Mucosa of stomach (tissue), 1 donor: ENCODE results near the gene AKAP1.

Experiments used
- H3K27me3 ChIP-seq: one replicate; pipeline ENCODE4 v1.7.0; 2013; ENCODE audit warnings: mild to moderate bottlenecking, low read length; ENCODE audit not compliant: control insufficient read depth, insufficient read depth
- H3K36me3 ChIP-seq: one replicate; pipeline ENCODE4 v1.7.0; 2013; ENCODE audit warnings: low read length; ENCODE audit not compliant: control insufficient read depth, insufficient read depth
- H3K4me1 ChIP-seq: one replicate; pipeline ENCODE4 v1.7.0; 2013; ENCODE audit warnings: mild to moderate bottlenecking, low read length; ENCODE audit not compliant: control insufficient read depth, insufficient read depth
- H3K4me3 ChIP-seq: one replicate; pipeline ENCODE4 v1.7.0; 2013; ENCODE audit warnings: low read length
- H3K9ac ChIP-seq: one replicate; pipeline ENCODE4 v1.7.0; 2013; ENCODE audit warnings: mild to moderate bottlenecking, low read length, moderate library complexity
- H3K9me3 ChIP-seq: one replicate; pipeline ENCODE4 v1.7.0; 2013; ENCODE audit warnings: mild to moderate bottlenecking, low read length, moderate library complexity; ENCODE audit not compliant: control insufficient read depth
- donor health status: Pancreatic carcinoma.

Gene AKAP1

GRCh38 chr17:57124053-57124452 lies 39.0 kb downstream of the AKAP1 start:
- no peaks in the 10 kb centered on the region for H3K9me3 ChIP-seq
- no peak overlapping the region for H3K4me3 ChIP-seq
- H3K9ac ChIP-seq, result no peak overlapping the region
- H3K36me3 ChIP-seq, result peaks cover 9% of the 10 kb centered on the region
- H3K27me3 ChIP-seq, result no peaks in the 10 kb centered on the region
- H3K4me1 ChIP-seq, result no peaks in the 10 kb centered on the region

DNA sequence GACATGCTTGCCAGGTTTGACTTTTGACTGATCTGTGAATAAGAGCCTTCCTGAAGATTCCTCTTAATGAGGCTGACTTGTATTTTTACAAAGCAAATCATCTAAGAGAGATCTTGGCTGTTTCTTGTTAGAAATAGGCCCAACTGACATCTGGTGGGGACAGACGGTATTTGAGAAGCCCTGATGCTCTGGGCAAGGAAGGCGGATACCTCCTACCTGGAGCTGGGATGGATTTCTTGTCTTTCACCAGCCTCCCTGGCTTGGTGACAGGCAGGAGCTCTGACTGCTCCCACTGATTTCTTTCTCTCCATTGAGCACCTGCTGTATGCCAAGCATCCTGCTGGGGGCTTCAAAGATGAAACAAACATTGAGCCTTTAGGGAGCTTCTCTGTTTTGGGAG lies 40.4 kb downstream of the AKAP1 start:
- Histone ChIP-seq H3K9ac (no peak overlapping the region), H3K9me3 (no peaks in the 10 kb centered on the region), H3K4me1 (no peaks in the 10 kb centered on the region), H3K4me3 (no peak overlapping the region), H3K36me3 (peaks cover 9% of the 10 kb centered on the region), H3K27me3 (no peaks in the 10 kb centered on the region)

- Histone ChIP-seq H3K4me1 (no peaks in the 10 kb centered on the region), H3K9me3 (no peaks in the 10 kb centered on the region), H3K4me3 (no peak overlapping the region), H3K27me3 (no peaks in the 10 kb centered on the region), H3K36me3 (peaks cover 9% of the 10 kb centered on the region), H3K9ac (no peak overlapping the region)
Measured at GRCh38 chr17:57125866-57126265, 40.8 kb downstream of the AKAP1 start.

DNA sequence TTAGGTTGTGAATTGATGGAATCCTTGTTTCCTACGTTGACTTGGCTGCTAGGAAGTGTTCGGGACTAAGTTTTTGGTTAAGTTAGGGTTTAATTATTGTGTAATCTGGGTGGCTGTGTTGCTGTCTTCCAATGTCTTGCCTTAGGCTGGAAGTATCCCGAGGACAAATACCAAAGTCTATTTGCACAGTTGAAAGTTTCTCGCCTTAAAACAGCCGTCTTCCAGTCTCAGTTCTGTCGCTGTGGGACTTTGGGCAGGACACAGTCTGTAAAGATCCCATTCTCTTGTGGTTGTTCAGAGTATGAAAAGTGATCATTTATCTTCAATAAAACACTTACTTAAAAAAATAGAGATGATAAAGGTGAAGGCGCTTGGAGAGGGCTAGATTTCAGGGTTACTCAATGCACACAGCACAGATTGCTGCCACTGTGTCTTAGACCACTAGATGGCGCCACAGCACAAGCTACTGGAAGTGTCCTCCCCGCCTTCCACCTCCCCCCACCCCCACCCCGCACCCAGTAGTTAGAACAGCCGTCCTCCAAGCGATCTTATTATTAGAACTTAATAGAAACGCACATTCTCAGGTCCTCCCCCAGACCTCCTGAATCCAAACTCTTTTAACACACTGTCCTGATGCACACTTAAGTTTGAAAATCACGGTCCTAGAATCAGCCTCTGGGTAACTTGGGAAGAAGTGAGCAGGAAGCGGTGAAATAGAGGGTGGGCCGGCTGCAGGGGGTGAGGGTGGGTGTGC lies 45.8 kb downstream of the AKAP1 start:
- no peak overlapping the region for H3K4me3 ChIP-seq
- H3K9ac ChIP-seq, result no peak overlapping the region
- H3K36me3 ChIP-seq, result no peaks in the 10 kb centered on the region
- no peaks in the 10 kb centered on the region for H3K27me3 ChIP-seq
- no peaks in the 10 kb centered on the region for H3K9me3 ChIP-seq
- no peaks in the 10 kb centered on the region for H3K4me1 ChIP-seq

GRCh38 chr17:57132663-57133062 lies 47.6 kb downstream of the AKAP1 start:
- Histone ChIP-seq H3K36me3 (no peaks in the 10 kb centered on the region), H3K9ac (no peak overlapping the region), H3K4me1 (no peaks in the 10 kb centered on the region), H3K4me3 (no peak overlapping the region), H3K9me3 (no peaks in the 10 kb centered on the region), H3K27me3 (no peaks in the 10 kb centered on the region)

DNA sequence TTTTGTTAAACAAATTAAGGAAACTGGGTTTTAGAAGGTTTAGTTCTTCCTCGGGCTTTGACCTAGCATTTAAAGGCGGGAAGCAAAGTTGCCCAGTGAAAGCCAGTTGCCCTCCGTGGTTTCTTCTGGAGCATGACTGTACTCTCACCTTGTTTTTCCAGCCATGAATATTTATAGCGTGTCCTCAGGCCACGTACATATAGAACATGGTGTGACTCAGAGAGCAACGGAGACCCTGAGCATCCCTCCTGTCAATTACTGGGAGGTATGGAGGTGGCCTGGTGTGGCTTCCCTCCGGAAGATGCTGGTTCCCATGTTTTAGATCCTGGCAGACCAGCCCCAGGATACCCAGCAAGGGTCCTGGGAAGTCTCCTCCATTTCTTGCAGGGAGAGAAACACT lies 48.4 kb downstream of the AKAP1 start:
- H3K4me1 ChIP-seq, result no peaks in the 10 kb centered on the region
- no peak overlapping the region for H3K4me3 ChIP-seq
- H3K36me3 ChIP-seq, result no peaks in the 10 kb centered on the region
- no peaks in the 10 kb centered on the region for H3K9me3 ChIP-seq
- H3K27me3 ChIP-seq, result no peaks in the 10 kb centered on the region
- no peak overlapping the region for H3K9ac ChIP-seq

DNA sequence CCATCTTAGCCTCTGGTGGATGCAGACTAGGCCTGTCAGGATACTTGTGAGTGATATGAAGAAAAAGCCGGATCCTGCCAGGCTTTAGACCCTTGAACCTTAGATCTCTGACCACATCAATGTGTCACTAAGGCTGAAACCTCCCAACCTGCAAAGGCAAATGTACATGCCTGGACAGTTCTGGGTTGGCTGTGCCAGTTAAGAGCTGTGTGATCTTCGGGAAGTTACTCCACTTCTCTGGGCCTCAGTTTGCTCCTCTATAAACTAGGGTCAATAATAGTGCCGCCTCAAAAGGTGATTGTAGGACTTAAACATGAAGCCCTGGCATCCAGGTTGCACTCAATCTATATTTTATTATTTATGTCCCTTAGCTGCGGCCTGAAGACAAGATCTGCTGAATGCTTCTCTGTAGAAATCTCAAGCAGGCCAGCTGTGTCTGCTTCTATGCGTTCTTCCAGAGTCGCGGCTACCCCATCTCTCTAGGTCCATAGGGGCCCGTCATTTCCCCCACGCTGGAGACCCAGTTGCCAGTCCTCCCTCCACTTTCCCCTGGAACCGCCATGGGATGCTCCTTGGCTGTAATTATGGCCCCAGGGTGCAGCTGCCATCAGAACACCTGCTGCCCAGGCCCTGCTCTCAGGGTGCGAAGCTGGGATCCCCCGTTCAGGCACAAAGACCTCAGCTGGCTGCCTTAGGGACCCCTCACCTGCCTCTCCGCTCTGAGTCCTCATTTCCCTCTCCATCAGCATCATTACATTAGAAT lies 50.2 kb downstream of the AKAP1 start:
- H3K4me1 ChIP-seq, result no peaks in the 10 kb centered on the region
- H3K27me3 ChIP-seq, result no peaks in the 10 kb centered on the region
- no peak overlapping the region for H3K4me3 ChIP-seq
- H3K36me3 ChIP-seq, result no peaks in the 10 kb centered on the region
- no peaks in the 10 kb centered on the region for H3K9me3 ChIP-seq
- H3K9ac ChIP-seq, result no peak overlapping the region

- Histone ChIP-seq H3K9me3 (no peaks in the 10 kb centered on the region), H3K4me3 (no peak overlapping the region), H3K36me3 (no peaks in the 10 kb centered on the region), H3K9ac (no peak overlapping the region), H3K4me1 (no peaks in the 10 kb centered on the region), H3K27me3 (no peaks in the 10 kb centered on the region)
Measured at GRCh38 chr17:57135789-57136291, 50.8 kb downstream of the AKAP1 start.

- H3K9ac ChIP-seq, result no peak overlapping the region
- no peaks in the 10 kb centered on the region for H3K4me1 ChIP-seq
- no peak overlapping the region for H3K4me3 ChIP-seq
- no peaks in the 10 kb centered on the region for H3K27me3 ChIP-seq
- H3K9me3 ChIP-seq, result no peaks in the 10 kb centered on the region
- H3K36me3 ChIP-seq, result no peaks in the 10 kb centered on the region
Measured at GRCh38 chr17:57136355-57136754, 51.3 kb downstream of the AKAP1 start.

DNA sequence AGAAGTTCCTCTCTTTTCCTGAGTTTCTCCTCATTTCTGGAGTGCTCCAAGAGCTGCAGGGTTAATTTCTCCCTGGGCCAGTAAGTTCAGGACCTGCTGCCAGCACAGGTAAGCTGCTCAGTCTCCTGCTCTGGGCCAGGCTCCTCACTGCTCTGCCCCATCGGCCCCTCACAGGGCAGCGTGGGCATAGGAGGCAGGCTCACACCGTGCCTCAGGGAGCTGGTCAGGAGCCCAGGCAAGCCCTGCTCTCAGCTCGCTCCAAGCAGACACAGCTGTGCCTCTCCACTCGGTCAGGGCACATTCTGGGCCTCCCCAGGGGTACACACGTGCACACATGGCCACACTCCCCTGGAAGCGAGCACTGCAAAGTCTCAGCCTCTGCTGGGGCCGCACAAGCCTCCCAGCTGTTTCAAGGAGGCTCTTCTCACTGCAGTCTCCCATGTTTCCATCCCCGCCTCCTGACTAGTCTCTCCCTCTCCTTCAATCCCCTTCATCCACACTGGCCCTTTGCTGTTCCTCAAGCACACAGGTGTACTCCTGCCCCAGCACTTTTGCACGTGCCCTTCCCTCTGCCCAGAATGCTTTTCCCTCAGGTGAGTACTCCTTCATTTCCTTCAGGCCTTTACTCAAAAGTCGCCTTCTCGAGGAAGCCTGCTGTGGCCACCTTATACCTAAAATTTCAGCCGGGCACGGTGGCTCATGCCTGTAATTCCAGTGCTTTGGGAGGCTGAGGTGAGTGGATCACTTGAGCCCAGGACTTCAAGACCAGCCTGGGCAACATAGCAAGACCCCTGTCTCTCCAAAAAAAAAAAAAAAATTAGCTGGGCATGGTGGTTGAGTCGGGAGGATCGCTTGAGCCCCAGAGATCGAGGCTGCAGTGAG lies 53.2 kb downstream of the AKAP1 start:
- no peaks in the 10 kb centered on the region for H3K27me3 ChIP-seq
- no peaks in the 10 kb centered on the region for H3K4me1 ChIP-seq
- H3K36me3 ChIP-seq, result no peaks in the 10 kb centered on the region
- H3K4me3 ChIP-seq, result no peak overlapping the region
- no peaks in the 10 kb centered on the region for H3K9me3 ChIP-seq
- H3K9ac ChIP-seq, result no peak overlapping the region

DNA sequence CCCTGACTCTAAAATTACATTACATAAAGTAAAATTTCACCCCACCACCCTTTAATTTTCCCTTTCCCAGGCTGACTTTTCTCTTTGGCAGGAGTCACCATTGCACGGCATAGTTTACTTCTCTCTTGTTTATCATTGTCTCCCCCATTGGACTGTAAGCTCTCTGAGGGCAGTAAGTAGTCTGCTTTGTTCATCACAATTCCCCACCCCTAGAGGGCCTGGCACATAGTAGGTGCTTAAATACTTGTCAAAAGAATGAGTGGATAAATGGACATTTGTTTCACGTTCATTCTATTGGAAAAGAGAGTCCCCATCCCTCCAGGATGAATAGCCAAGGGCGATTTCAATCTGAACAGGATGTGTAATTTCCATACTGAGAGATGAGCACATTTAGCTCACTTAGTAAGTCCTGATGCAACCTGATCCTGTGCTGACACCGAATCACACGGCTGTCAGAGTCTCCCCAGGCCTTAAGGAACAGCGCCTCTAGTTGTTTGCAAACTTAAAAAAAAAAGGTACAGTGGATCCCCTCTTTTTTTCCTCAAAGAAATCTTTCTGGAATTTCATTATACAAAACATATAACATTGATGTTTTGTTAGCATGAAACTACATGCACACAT lies 54.0 kb downstream of the AKAP1 start:
- no peaks in the 10 kb centered on the region for H3K9me3 ChIP-seq

More for the DNA sequence above, 54.0 kb downstream of the AKAP1 start:
- Histone ChIP-seq H3K4me1 (no peaks in the 10 kb centered on the region), H3K36me3 (no peaks in the 10 kb centered on the region), H3K9ac (no peak overlapping the region), H3K4me3 (no peak overlapping the region), H3K27me3 (no peaks in the 10 kb centered on the region)
